GM12878 (cell line): ENCODE measurements around the gene PRR13. TPM values are rescaled to one million over a fixed set of nuclear protein-coding genes. Genes with fewer than 3 reads are reported as not detected.

Experiments used
- ATAC-seq: fragments of 200-7000 bp; cut with Tn5 transposase; 3 replicates; pipeline ENCODE4 v1.9.1; 2020; ENCODE audit warnings: mild to moderate bottlenecking, moderate library complexity
- BruUV-seq: library from RNA; stranded (reverse); fragments of 400-500 nt; replicated peaks from 2 replicates; lab custom pipeline; 2021; lab: Mats Ljungman, UMichigan
- CTCF ChIA-PET: fragments of 300-600 bp; sonication (Branson Sonifier 250); formaldehyde crosslinking; extraction: SDS; loops from one replicate; lab custom pipeline; 2021; ENCODE audit warnings: inconsistent platforms; lab: Yijun Ruan, JAX
- POLR2A ChIA-PET: fragments of 350-600 bp; formaldehyde crosslinking; extraction: SDS; loops from one replicate; lab custom pipeline; 2021; ENCODE audit warnings: inconsistent platforms; lab: Charles Lee
- RAD21 ChIA-PET: fragments of 300-600 bp; sonication (Branson Sonifier 250); formaldehyde crosslinking; loops from one replicate; lab custom pipeline; 2023; ENCODE audit warnings: antibody characterized with exemption; ENCODE audit not compliant: unreplicated experiment; lab: Charles Lee
- SMC1A ChIA-PET: fragments of 300-600 bp; sonication (Branson Sonifier 250); formaldehyde crosslinking; loops from one replicate; lab custom pipeline; 2023; ENCODE audit not compliant: unreplicated experiment, uncharacterized antibody; lab: Charles Lee
- DNase-seq: peaks from one replicate; pipeline ENCODE4 v3.0.0-alpha.2; 2011; ENCODE audit warnings: low read depth, low spot score
- FAIRE-seq: peaks from 3 replicates; lab custom pipeline; 2011; peaks lifted over from hg19 to GRCh38; lab: Jason Lieb, UNC
- H2AFZ ChIP-seq: 2 replicates; pipeline ENCODE4 v1.6.0; 2011; ENCODE audit warnings: low read depth, low read length, control low read depth; ENCODE audit not compliant: control insufficient read depth
- H3K27ac ChIP-seq: 2 replicates; pipeline ENCODE4 v1.5.1; 2011; ENCODE audit warnings: control low read depth; ENCODE audit not compliant: control insufficient read depth, insufficient read depth
- H3K27me3 ChIP-seq, 2 experiments: replicated peaks in 1 of 2; 2 replicates each; pipeline versions ENCODE4 v1.6.0 to v1.6.1; 2011; ENCODE audit warnings: low read length in 1 of 2; ENCODE audit not compliant: control insufficient read depth in 2 of 2, insufficient read depth in 2 of 2
- H3K36me3 ChIP-seq, 2 experiments: 2 replicates each; pipeline ENCODE4 v1.5.1; 2011; ENCODE audit warnings: low read length in 1 of 2; ENCODE audit not compliant: control insufficient read depth in 2 of 2, insufficient read depth in 2 of 2
- H3K4me1 ChIP-seq: 2 replicates; pipeline ENCODE4 v1.6.1; 2011; ENCODE audit warnings: mild to moderate bottlenecking, low read length, moderate library complexity, mixed read lengths; ENCODE audit not compliant: control insufficient read depth, insufficient read depth
- H3K4me2 ChIP-seq: 2 replicates; pipeline ENCODE4 v1.6.0; 2011; ENCODE audit warnings: control low read depth; ENCODE audit not compliant: control insufficient read depth, insufficient read depth
- H3K4me3 ChIP-seq: fragments of 200-600 bp; sonication (generic); 2 replicates; pipeline ENCODE4 v1.5.1; 2016
- H3K79me2 ChIP-seq: 2 replicates; pipeline ENCODE4 v1.6.0; 2011; ENCODE audit warnings: low read length; ENCODE audit not compliant: control insufficient read depth, insufficient read depth
- H3K9ac ChIP-seq: 2 replicates; pipeline ENCODE4 v1.8.0; 2011; ENCODE audit warnings: low read length, control low read depth, mixed read lengths; ENCODE audit not compliant: control insufficient read depth, insufficient read depth
- H3K9me3 ChIP-seq: replicated peaks from 3 replicates; pipeline ENCODE4 v1.5.1; 2011; ENCODE audit warnings: mild to moderate bottlenecking, low read length; ENCODE audit not compliant: control insufficient read depth, insufficient read depth
- H4K20me1 ChIP-seq: 2 replicates; pipeline ENCODE4 v1.6.0; 2011; ENCODE audit not compliant: control insufficient read depth, insufficient read depth
- ATF2 ChIP-seq: IDR thresholded peaks from 2 replicates; pipeline ENCODE4 v1.6.1; 2012; ENCODE audit warnings: low read length, inconsistent platforms
- BCL3 ChIP-seq: IDR thresholded peaks from 2 replicates; pipeline ENCODE4 v1.6.1; 2011; ENCODE audit warnings: borderline replicate concordance, low read depth, mild to moderate bottlenecking, moderate library complexity, low read length; ENCODE audit not compliant: insufficient read depth, poor library complexity, severe bottlenecking
- NRF1 ChIP-seq: conservative IDR thresholded peaks from 2 replicates; pipeline ENCODE4 v1.6.1; 2011; ENCODE audit warnings: mild to moderate bottlenecking, low read depth, low read length, improper control_type of control experiment
- PML ChIP-seq: IDR thresholded peaks from 2 replicates; pipeline ENCODE4 v1.6.1; 2012; ENCODE audit warnings: low read length, inconsistent platforms
- POLR2A ChIP-seq: IDR thresholded peaks from 2 replicates; pipeline ENCODE4 v1.6.1; 2011; ENCODE audit warnings: low read depth, mild to moderate bottlenecking, low read length
- WGBS: methylation state at CpG from one replicate; pipeline ENCODE4 v1.1.6; 2016; ENCODE audit warnings: low lambda C conversion rate; ENCODE audit not compliant: insufficient replicate concordance, insufficient coverage; ENCODE audit errors: missing lambda C conversion rate; 5-methylcytosine and 5-hydroxymethylcytosine counted together
- in situ Hi-C: fragments of 300-500 bp; cut with MboI; formaldehyde crosslinking; loops from 9 replicates; pipeline ENCODE4 v1.14.3; 2018; ENCODE audit warnings: mixed read lengths
- intact Hi-C: fragments of 100-400 bp; cut with micrococcal nuclease; formaldehyde crosslinking; loops from one replicate; pipeline ENCODE4 v1.14.2; 2022; ENCODE audit not compliant: unreplicated experiment
- polyA plus RNA-seq, 11 experiments: library from polyadenylated mRNA; depleted of rRNA in 4 of 11; unstranded in 6 of 11; stranded (reverse) in 5 of 11; fragments of >200 nt; fragmentation: Nextera tagmentation in 4 of 11; fragmentation: Illumina TruSeq in 1 of 11; extraction: Ambion mirVana in 4 of 11; extraction: Trizol in 1 of 11; gene quantifications; 1 replicate in 1 of 11; 2 replicates in 10 of 11; pipeline versions ENCODE4 v1.2.1 to v1.2.3, GENCODE V29; 2011 to 2016; ENCODE audit warnings: inconsistent platforms in 2 of 11, missing spikeins in 2 of 11, low read depth in 1 of 11
- total RNA-seq, 4 experiments: library from RNA; depleted of rRNA in 3 of 4; stranded (reverse); fragments of >200 nt in 3 of 4; fragmentation: Illumina TruSeq in 1 of 4; extraction: Trizol in 1 of 4; gene quantifications; 2 replicates each; pipeline versions ENCODE4 v1.2.1 to v1.2.3, GENCODE V29; 2013 to 2021

PRR13 gene
- total and polyA plus RNA-seq, 10 of the 15 experiments (the other 5 are each of a cell fraction or from before 2014, with no cell fraction given): 94.2 to 462 (median 276) TPM

GRCh38 chr12:53484686-53485575 lies 43.4 kb downstream of the PRR13 start:
- H2AFZ ChIP-seq: no peak overlapping the region
- intact Hi-C loops (no loop called here), in situ Hi-C loops (no loop called here)
- ChIA-PET SMC1A (no interaction called here), CTCF (no interaction called here), RAD21 (no interaction called here), POLR2A (no interaction called here)
- H4K20me1 ChIP-seq: no peaks in the 10 kb centered on the region
- H3K9ac ChIP-seq: no peak overlapping the region
- no peak overlapping the region for H3K4me3 ChIP-seq
- ATAC-seq (no peak), FAIRE-seq (no peak), DNase-seq (no peak)
- peaks cover 28 to 44% of the 10 kb centered on the region in 2 experiments for H3K36me3 ChIP-seq
- H3K9me3 ChIP-seq: no peaks in the 10 kb centered on the region
- no peaks in the 10 kb centered on the region for H3K4me1 ChIP-seq
- BruUV-seq: no TSS peak
- 91% methylated on average over 10 of the region's 10 CpGs for WGBS
- 0 out of 2 replicates have a peak, but pooled peaks have one; percentile 4 for TF ChIP-seq ATF2
- peak; percentile 2 for TF ChIP-seq BCL3
- peak; percentile 71 for TF ChIP-seq POLR2A
- no peak for TF ChIP-seq NRF1
- peak; percentile 4; the same call in 1 of the 2 replicates for TF ChIP-seq PML
- H3K27me3 ChIP-seq: no peaks in the 10 kb centered on the region
- no peak overlapping the region for H3K4me2 ChIP-seq
- H3K27ac ChIP-seq: no peak overlapping the region
- no peaks in the 10 kb centered on the region for H3K79me2 ChIP-seq
